BLaER1 treated with 17β-estradiol and CSF1 and Interleukin-3, amounts not matched to agents 10 nM and 100 nM (cell line): Measurements from ENCODE around the gene ASPDH.

Experiments used
- H3K27ac ChIP-seq, 11 experiments: shearing (Covaris generic); formaldehyde crosslinking; 2 replicates each; pipeline ENCODE4 v1.8.1; 2022
- H3K27me3 ChIP-seq, 11 experiments: shearing (Covaris generic); formaldehyde crosslinking; 2 replicates each; pipeline ENCODE4 v1.8.1; 2022
- H3K36me3 ChIP-seq, 11 experiments: shearing (Covaris generic); formaldehyde crosslinking; 2 replicates each; pipeline ENCODE4 v1.8.1; 2022
- H3K4me1 ChIP-seq, 10 experiments: shearing (Covaris generic); formaldehyde crosslinking; 2 replicates each; pipeline ENCODE4 v1.8.1; 2022
- H3K4me2 ChIP-seq, 11 experiments: shearing (Covaris generic); formaldehyde crosslinking; 2 replicates each; pipeline ENCODE4 v1.8.1; 2022
- H3K4me3 ChIP-seq, 10 experiments: shearing (Covaris generic); formaldehyde crosslinking; 2 replicates each; pipeline ENCODE4 v1.8.1; 2022
- H3K9ac ChIP-seq, 11 experiments: shearing (Covaris generic); formaldehyde crosslinking; 2 replicates each; pipeline ENCODE4 v1.8.1; 2022
- H3K9me3 ChIP-seq, 11 experiments: shearing (Covaris generic); formaldehyde crosslinking; replicated peaks in 1 of 11; 2 replicates each; pipeline ENCODE4 v1.8.1; 2022
- H4K20me1 ChIP-seq, 11 experiments: shearing (Covaris generic); formaldehyde crosslinking; 2 replicates each; pipeline ENCODE4 v1.8.1; 2022
- Cebpa-rat ChIP-seq, 11 experiments: shearing (Covaris generic); IDR thresholded peaks; 2 replicates each; pipeline ENCODE4 v1.8.1; 2022

The ASPDH gene

DNA sequence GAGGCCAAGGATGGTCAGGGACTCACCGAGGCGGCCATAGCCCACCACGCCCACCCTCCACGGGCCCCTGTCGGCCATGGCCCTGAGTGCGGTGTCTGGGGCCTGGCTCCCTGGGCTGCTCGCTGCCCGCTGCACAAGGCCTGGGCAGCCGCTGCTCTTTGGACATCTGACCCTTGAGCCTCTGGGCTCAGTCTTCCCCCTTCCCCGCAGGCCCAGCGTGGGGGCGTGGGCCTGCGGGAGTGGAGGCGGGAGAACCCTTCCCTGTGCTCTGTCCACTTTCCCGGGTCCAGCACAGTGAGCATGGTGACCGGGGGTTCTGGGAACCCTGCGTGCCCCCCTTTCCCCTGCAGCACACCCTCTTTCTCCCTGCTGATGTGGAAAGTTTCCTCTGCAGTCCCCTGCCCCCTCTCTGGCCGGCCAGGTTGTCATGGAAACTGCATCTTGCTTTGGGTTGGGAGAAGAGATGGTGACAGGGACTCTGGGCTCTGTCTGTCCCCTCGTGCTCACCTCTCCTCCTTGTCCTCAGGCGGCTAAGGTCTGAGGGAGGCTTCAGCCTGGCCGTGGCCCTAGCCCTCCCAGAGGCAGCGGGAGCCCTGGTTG, at the start of gene ASPDH:
ASPDH (minus strand) TSS at position 168 of the 600 bp plus-strand sequence; CDS start at position 78, 90 bp downstream.
- Histone ChIP-seq H3K4me3 (no peak within 1 kb of the TSS), H3K4me2 (peak within 1 kb of the TSS in 10 of 11 experiments; percentile 29 to 92 (median 84); a peak in 19 of 22 replicates), H3K36me3 (peaks cover 0 to 12% (median 0%) of the 10 kb centered on the region in 11 experiments; a peak in 5 of 22 replicates), H3K4me1 (peaks cover 25 to 62% (median 53%) of the 10 kb centered on the region in 10 experiments), H3K27me3 (no peaks in the 10 kb centered on the region), H4K20me1 (no peaks in the 10 kb centered on the region), H3K9me3 (peaks cover 0 to 15% (median 10%) of the 10 kb centered on the region in 11 experiments; a peak in 14 of 22 replicates), H3K27ac (peak within 1 kb of the TSS in 8 of 11 experiments; percentile 41 to 91 (median 85); a peak in 14 of 22 replicates), H3K9ac (peak within 1 kb of the TSS in 10 of 11 experiments; percentile 10 to 84 (median 53); a peak in 11 of 22 replicates)
- TF ChIP-seq Cebpa-rat (IDR thresholded peaks at IDR 0.05): no peak

DNA sequence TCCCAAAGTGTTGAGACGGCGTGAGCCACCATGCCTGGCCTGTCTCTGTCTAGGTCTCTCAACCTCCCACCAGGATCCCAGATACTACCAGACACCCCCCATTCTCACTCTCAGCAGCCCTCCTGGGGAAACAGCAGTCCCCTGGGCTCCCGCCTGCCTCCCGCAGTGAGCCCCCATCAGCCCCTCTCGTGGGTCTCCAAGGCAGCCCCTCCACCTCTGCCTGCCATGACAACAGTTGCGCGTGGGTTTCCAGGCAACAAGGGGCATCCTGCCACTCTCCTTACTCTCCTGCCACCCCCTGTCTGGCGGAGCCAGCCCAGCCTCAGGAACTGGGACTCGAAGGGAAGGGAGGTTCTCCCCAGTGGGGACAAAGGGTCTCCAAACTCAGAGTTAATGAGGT, 49.3 kb upstream of the ASPDH start:
- Histone ChIP-seq H4K20me1 (peaks cover 0 to 22% (median 0%) of the 10 kb centered on the region in 11 experiments; a peak in 6 of 22 replicates), H3K27me3 (peaks cover 42 to 53% (median 51%) of the 10 kb centered on the region in 11 experiments), H3K4me3 (no peak overlapping the region), H3K9ac (no peak overlapping the region), H3K27ac (no peak overlapping the region), H3K4me2 (no peak overlapping the region; a peak in 1 of 22 replicates), H3K9me3 (no peaks in the 10 kb centered on the region), H3K36me3 (no peaks in the 10 kb centered on the region), H3K4me1 (peaks cover 6 to 19% (median 14%) of the 10 kb centered on the region in 10 experiments; a peak in 13 of 20 replicates)
- no peak for TF ChIP-seq Cebpa-rat (IDR thresholded peaks at IDR 0.05)

GRCh38 chr19:50562329-50562728, 48.6 kb upstream of the ASPDH start:
- Histone ChIP-seq H3K36me3 (no peaks in the 10 kb centered on the region), H3K27ac (no peak overlapping the region), H4K20me1 (peaks cover 0 to 22% (median 0%) of the 10 kb centered on the region in 11 experiments; a peak in 6 of 22 replicates), H3K27me3 (peaks cover 42 to 46% (median 45%) of the 10 kb centered on the region in 11 experiments), H3K4me1 (peaks cover 8 to 20% (median 14%) of the 10 kb centered on the region in 10 experiments; a peak in 18 of 20 replicates), H3K4me2 (no peak overlapping the region), H3K9ac (no peak overlapping the region), H3K4me3 (no peak overlapping the region), H3K9me3 (no peaks in the 10 kb centered on the region)
- no peak for TF ChIP-seq Cebpa-rat (IDR thresholded peaks at IDR 0.05)

DNA sequence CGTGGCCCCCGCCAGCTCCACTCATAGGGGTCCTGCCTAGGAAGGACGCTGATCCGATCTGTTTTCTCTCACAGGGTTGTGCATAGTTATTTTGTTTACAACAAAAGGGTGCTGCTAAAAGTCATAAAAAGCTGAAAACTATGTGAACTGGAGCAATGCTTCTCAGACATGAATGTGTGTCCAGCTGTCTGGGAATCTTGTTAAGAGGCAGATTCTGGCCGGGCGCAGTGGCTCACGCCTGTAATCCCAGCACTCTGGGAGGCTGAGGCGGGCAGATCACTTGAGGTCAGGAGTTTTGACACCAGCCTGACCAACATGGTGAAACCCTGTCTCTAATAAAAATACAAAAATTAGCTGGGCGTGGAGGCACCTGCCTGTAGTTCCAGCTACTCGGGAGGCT, 45.9 kb upstream of the ASPDH start:
- Histone ChIP-seq H3K36me3 (no peaks in the 10 kb centered on the region), H3K27ac (no peak overlapping the region), H3K27me3 (peaks cover 17 to 30% (median 18%) of the 10 kb centered on the region in 11 experiments), H3K9me3 (no peaks in the 10 kb centered on the region), H3K4me3 (no peak overlapping the region), H3K9ac (no peak overlapping the region), H3K4me2 (no peak overlapping the region), H4K20me1 (peaks cover 0 to 17% (median 0%) of the 10 kb centered on the region in 11 experiments; a peak in 4 of 22 replicates), H3K4me1 (peaks cover 5 to 26% (median 11%) of the 10 kb centered on the region in 10 experiments; a peak in 18 of 20 replicates)
- TF ChIP-seq Cebpa-rat (IDR thresholded peaks at IDR 0.05): no peak

- no peaks in the 10 kb centered on the region for H3K9me3 ChIP-seq
- peaks cover 5 to 18% (median 8%) of the 10 kb centered on the region in 11 experiments; a peak in 20 of 22 replicates for H3K27me3 ChIP-seq
- peaks cover 5 to 26% (median 11%) of the 10 kb centered on the region in 10 experiments; a peak in 18 of 20 replicates for H3K4me1 ChIP-seq
- H3K36me3 ChIP-seq: no peaks in the 10 kb centered on the region
- H3K4me3 ChIP-seq: no peak overlapping the region
- H3K9ac ChIP-seq: no peak overlapping the region
- H3K4me2 ChIP-seq: no peak overlapping the region
- H4K20me1 ChIP-seq: peaks cover 0 to 5% (median 0%) of the 10 kb centered on the region in 11 experiments; a peak in 1 of 22 replicates
- TF ChIP-seq Cebpa-rat (IDR thresholded peaks at IDR 0.05): no peak
- H3K27ac ChIP-seq: no peak overlapping the region
Observed at GRCh38 chr19:50558449-50558848, 44.7 kb upstream of the ASPDH start.

DNA sequence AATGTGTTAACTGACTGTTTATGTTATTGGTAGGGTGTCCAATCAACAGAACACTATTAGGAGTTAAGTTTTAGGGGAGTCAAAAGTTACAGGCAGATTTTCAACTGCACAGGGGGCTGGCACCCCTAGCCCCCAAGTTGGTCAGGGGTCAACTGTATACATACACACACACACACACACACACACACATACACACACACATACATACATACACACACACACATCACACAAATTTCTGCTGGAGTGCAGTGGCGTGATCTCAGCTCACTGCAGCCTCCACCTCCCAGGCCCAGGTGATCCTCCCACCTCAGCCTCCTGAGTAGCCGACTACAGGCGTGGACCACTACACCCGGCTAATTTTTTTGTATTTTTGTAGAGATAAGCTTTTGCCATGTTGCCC, 44.3 kb upstream of the ASPDH start:
- Histone ChIP-seq H3K4me2 (no peak overlapping the region), H3K27me3 (peaks cover under 1 to 14% (median 6%) of the 10 kb centered on the region in 11 experiments; a peak in 15 of 22 replicates), H3K27ac (no peak overlapping the region)

DNA sequence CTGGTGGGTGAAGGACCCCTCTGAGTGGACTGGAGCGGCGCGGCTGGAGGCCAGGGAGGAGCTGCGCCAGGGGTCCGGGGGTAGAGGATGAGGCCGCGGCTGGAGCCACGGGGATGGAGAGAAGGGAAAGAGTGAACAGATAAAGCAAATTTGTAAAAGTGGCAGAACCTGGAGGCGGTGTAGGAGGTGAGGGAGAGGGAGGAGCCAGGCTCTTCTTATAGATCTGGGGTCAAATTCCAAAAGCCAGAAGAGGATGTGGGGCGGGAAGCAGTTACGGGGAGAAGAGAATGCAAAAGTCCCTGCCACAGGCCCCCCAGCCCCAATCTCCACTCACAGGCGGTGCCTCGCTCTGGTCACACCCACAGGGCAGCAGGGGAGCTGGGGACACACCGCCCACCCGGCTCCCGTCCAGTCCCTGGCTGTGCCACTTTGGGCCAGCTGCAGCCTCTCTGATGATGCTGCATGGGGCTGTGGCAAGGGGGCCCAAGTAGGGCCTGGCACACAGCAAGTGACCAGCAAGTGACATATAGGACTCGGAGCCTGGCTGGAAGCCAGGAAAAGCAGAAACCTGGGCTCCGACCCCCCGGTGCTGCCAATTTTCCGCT, 43.4 kb upstream of the ASPDH start:
- no peaks in the 10 kb centered on the region for H3K36me3 ChIP-seq
- H3K4me2 ChIP-seq: peak overlapping the region; percentile 79 to 98 (median 92)
- H3K9ac ChIP-seq: peak overlapping the region; percentile 63 to 75 (median 72); a peak in 20 of 22 replicates
- TF ChIP-seq Cebpa-rat (IDR thresholded peaks at IDR 0.05): no peak
- H3K4me1 ChIP-seq: peaks cover 5 to 26% (median 12%) of the 10 kb centered on the region in 10 experiments; a peak in 18 of 20 replicates
- peak overlapping the region in 6 of 11 experiments; percentile 11 to 65 (median 41); a peak in 8 of 22 replicates for H3K27ac ChIP-seq
- H4K20me1 ChIP-seq: no peaks in the 10 kb centered on the region
- H3K4me3 ChIP-seq: peak overlapping the region; percentile 61 to 78 (median 68)
- H3K9me3 ChIP-seq: no peaks in the 10 kb centered on the region
- H3K27me3 ChIP-seq: peaks cover under 1 to 19% (median 12%) of the 10 kb centered on the region in 11 experiments; a peak in 18 of 22 replicates

More for the DNA sequence above, 44.3 kb upstream of the ASPDH start:
- no peak for TF ChIP-seq Cebpa-rat (IDR thresholded peaks at IDR 0.05)
- Histone ChIP-seq H3K4me1 (peaks cover 5 to 23% (median 11%) of the 10 kb centered on the region in 10 experiments; a peak in 18 of 20 replicates), H3K36me3 (no peaks in the 10 kb centered on the region), H3K4me3 (no peak overlapping the region), H3K9ac (no peak overlapping the region), H3K9me3 (no peaks in the 10 kb centered on the region), H4K20me1 (peaks cover 0 to 1% (median 0%) of the 10 kb centered on the region in 11 experiments; a peak in 1 of 22 replicates)

DNA sequence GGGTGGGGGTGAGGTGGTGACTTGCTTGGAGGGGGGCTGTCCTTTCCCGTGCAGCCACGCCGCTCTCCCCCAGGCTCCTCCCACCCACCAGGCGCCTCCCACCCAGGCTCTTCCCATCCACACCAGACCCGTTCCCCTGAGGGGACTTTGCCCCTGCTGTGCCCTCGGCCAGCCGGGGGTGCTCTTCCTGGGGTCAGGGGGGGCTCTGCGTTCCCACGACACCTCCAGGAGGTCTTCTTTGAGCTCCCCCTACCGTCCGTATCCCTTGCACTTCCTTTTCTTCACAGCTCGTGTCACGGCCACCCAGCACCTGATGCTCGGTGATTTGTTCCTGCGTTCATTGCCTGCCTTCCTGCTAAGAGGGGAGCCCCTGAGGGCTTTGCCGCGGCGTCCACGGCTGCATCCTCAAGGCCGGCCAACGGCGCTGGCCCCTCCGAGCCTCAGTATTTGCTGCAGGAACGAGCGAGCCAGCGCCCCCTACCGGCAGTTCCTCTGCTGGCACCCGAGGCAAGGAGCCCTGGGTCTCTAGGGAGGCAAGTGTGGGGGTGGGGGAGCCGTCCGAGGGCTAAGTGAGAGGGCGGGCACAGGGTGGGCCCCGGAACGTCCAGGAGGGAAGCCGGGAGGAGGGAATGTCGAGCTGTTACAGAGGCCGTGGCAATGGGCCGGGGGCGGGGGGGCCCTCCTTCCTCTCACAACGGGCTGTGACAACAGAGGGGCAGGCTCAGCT, 42.7 kb upstream of the ASPDH start:
- Histone ChIP-seq H3K27ac (peak overlapping the region in 9 of 11 experiments; percentile 11 to 71 (median 51); a peak in 14 of 22 replicates), H3K9ac (peak overlapping the region; percentile 63 to 77 (median 72); a peak in 21 of 22 replicates), H4K20me1 (no peaks in the 10 kb centered on the region), H3K36me3 (no peaks in the 10 kb centered on the region), H3K4me3 (peak overlapping the region; percentile 61 to 78 (median 68)), H3K4me1 (peaks cover 12 to 33% (median 18%) of the 10 kb centered on the region in 10 experiments; a peak in 18 of 20 replicates), H3K4me2 (peak overlapping the region; percentile 79 to 98 (median 92)), H3K9me3 (no peaks in the 10 kb centered on the region), H3K27me3 (peaks cover 7 to 25% (median 19%) of the 10 kb centered on the region in 11 experiments; a peak in 20 of 22 replicates)
- TF ChIP-seq Cebpa-rat (IDR thresholded peaks at IDR 0.05): no peak
